Loucy (cell line): Measurements from ENCODE around the gene RAD51B.

Experiments used
- H2AFZ ChIP-seq: fragments of 200-600 bp; sonication (generic); 2 replicates; pipeline ENCODE4 v1.6.0; 2016; ENCODE audit warnings: antibody characterized with exemption, mild to moderate bottlenecking, low read length, moderate library complexity
- H3F3A ChIP-seq: fragments of 200-600 bp; 2 replicates; pipeline ENCODE4 v1.6.0; 2016; ENCODE audit warnings: antibody characterized with exemption, low read depth, mild to moderate bottlenecking
- H3K27me3 ChIP-seq: fragments of 200-600 bp; sonication (generic); 2 replicates; pipeline ENCODE4 v1.6.1; 2014; ENCODE audit warnings: low read length, mild to moderate bottlenecking; ENCODE audit not compliant: insufficient read depth, poor library complexity, severe bottlenecking
- H3K36me3 ChIP-seq: fragments of 200-600 bp; sonication (generic); 2 replicates; pipeline ENCODE4 v1.6.1; 2016; ENCODE audit warnings: low read length; ENCODE audit not compliant: insufficient read depth
- H3K4me1 ChIP-seq: fragments of 200-600 bp; sonication (generic); 2 replicates; pipeline ENCODE4 v1.5.1; 2014; ENCODE audit warnings: low read length, mild to moderate bottlenecking; ENCODE audit not compliant: insufficient read depth, poor library complexity, severe bottlenecking
- H3K4me2 ChIP-seq: fragments of 200-600 bp; sonication (generic); 2 replicates; pipeline ENCODE4 v1.6.0; 2014; ENCODE audit warnings: antibody characterized with exemption, low read length, low read depth, mild to moderate bottlenecking; ENCODE audit not compliant: poor library complexity, severe bottlenecking
- H3K4me3 ChIP-seq: fragments of 200-600 bp; sonication (generic); 2 replicates; pipeline ENCODE4 v1.5.1; 2014; ENCODE audit warnings: low read length, mild to moderate bottlenecking, mixed read lengths; ENCODE audit not compliant: poor library complexity, severe bottlenecking
- H3K79me2 ChIP-seq: fragments of 200-600 bp; sonication (generic); 2 replicates; pipeline ENCODE4 v1.6.1; 2014; ENCODE audit warnings: low read length; ENCODE audit not compliant: insufficient read depth
- H3K9ac ChIP-seq: fragments of 200-600 bp; sonication (generic); 2 replicates; pipeline ENCODE4 v1.6.0; 2014; ENCODE audit warnings: mild to moderate bottlenecking, low read depth, low read length, moderate library complexity; ENCODE audit not compliant: poor library complexity, severe bottlenecking
- H3K9me2 ChIP-seq: fragments of 200-600 bp; sonication (generic); replicated peaks from 2 replicates; pipeline ENCODE4 v1.6.1; 2016; ENCODE audit warnings: low read depth, low read length, mixed read lengths
- H3K9me3 ChIP-seq: fragments of 200-600 bp; sonication (generic); 2 replicates; pipeline ENCODE4 v1.6.1; 2014; ENCODE audit warnings: mild to moderate bottlenecking, antibody characterized with exemption, low read length, low read depth; ENCODE audit not compliant: insufficient read depth
- H4K20me1 ChIP-seq: fragments of 200-600 bp; sonication (generic); 2 replicates; pipeline ENCODE4 v1.6.0; 2014; ENCODE audit warnings: antibody characterized with exemption, low read length, mild to moderate bottlenecking; ENCODE audit not compliant: insufficient read depth, poor library complexity, severe bottlenecking
- EZH2phosphoT487 ChIP-seq: fragments of 200-600 bp; IDR thresholded peaks from 2 replicates; pipeline ENCODE4 v1.6.1; 2018; ENCODE audit warnings: antibody characterized with exemption, mild to moderate bottlenecking, moderate library complexity, borderline replicate concordance
- TF ChIP-seq, protein P1 (sequence below): fragments of 200-600 bp; sonication (generic); conservative IDR thresholded peaks from 2 replicates; pipeline ENCODE4 v1.5.1; 2014; ENCODE audit warnings: mild to moderate bottlenecking, antibody characterized with exemption, low read length

The RAD51B gene

DNA sequence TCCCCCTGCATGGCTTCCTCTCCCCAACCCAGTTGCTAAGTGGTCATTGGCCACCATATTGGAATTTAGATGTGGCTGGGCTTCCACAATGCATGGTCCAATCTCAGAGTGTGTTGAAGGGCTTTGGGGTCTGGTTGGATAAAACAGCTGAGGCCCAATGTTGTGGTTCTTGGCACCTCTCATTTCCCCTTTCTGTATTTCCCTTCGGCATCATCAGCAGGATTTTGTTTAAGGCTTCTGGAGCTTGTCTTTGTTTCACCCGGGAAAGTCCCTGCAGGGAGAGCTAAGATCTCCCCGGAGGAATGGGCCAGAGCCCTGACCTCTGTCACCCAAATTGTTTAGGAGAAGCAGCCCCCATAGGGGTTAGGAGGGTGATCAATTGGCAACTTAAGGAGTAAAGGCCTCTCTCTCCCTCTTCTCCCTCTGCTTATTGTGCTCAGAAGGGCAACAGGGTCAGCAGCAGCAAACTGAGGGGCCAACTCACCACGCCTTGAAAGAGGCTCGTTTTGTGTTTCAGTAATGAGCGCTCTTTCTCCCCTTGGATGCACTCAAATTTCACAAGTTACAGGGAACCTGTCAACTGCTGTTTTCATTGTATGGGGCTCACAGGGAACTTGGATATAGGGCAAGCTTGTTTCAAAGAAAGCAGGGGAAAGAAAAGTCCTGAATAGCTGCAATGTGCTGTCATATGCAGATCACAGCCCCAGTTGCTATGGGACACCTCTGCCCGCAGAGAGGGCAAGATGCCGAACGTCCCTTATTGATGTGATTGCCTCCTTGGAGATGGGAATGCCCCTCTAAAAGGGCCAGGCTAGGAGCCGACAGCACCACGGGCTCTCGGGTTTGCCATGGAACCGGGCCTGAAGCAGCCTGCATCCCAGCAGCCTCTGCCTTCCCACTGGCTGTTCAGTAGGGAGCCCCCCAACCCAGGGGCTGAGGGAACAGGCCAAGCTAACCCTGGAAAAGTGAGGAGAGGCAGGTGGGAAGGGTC is 749.6 kb downstream of the RAD51B start:
- no peaks in the 10 kb centered on the region for H3K27me3 ChIP-seq
- 0 out of 2 replicates have a peak, but pooled peaks cover 3% of the 10 kb centered on the region for H3K9me3 ChIP-seq
- TF ChIP-seq, protein P1, sequence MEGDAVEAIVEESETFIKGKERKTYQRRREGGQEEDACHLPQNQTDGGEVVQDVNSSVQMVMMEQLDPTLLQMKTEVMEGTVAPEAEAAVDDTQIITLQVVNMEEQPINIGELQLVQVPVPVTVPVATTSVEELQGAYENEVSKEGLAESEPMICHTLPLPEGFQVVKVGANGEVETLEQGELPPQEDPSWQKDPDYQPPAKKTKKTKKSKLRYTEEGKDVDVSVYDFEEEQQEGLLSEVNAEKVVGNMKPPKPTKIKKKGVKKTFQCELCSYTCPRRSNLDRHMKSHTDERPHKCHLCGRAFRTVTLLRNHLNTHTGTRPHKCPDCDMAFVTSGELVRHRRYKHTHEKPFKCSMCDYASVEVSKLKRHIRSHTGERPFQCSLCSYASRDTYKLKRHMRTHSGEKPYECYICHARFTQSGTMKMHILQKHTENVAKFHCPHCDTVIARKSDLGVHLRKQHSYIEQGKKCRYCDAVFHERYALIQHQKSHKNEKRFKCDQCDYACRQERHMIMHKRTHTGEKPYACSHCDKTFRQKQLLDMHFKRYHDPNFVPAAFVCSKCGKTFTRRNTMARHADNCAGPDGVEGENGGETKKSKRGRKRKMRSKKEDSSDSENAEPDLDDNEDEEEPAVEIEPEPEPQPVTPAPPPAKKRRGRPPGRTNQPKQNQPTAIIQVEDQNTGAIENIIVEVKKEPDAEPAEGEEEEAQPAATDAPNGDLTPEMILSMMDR, result no peak
- no peak for TF ChIP-seq EZH2phosphoT487
- no peaks in the 10 kb centered on the region for H3K9me2 ChIP-seq
- peaks cover 23% of the 10 kb centered on the region for H3K4me1 ChIP-seq
- H3K9ac ChIP-seq, result no peak overlapping the region
- H3K4me3 ChIP-seq, result no peak overlapping the region
- H3F3A ChIP-seq, result no peaks in the 10 kb centered on the region
- H3K36me3 ChIP-seq, result no peaks in the 10 kb centered on the region
- H2AFZ ChIP-seq, result no peak overlapping the region
- H4K20me1 ChIP-seq, result no peaks in the 10 kb centered on the region
- H3K4me2 ChIP-seq, result no peak overlapping the region
- no peaks in the 10 kb centered on the region for H3K79me2 ChIP-seq

DNA sequence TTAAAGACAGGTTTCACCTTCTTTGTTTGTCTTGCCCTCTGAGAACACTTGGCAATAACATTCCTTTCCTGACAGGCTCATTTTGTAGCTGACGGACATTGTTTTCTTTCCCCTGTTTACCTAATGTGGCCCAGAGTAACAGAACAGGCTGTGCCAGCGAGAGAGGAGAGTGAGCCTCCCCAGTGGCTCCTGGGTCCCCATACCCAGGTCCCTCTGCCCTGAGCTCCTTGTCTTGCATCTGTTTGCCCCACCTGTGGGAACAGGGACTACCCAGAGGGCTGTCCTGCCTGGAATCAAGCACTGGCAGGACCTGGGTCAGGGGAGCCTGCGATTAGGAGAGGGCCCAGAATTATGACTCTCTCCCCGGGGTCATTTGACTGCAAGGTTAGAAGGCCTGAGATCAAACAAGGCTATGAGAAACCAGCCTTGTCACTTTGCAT is 750.4 kb downstream of the RAD51B start:
- Histone ChIP-seq H2AFZ (no peak overlapping the region), H3K9me2 (no peaks in the 10 kb centered on the region), H3K79me2 (no peaks in the 10 kb centered on the region), H3K9ac (no peak overlapping the region), H3K4me3 (no peak overlapping the region), H3K4me2 (no peak overlapping the region), H3K27me3 (no peaks in the 10 kb centered on the region), H3K36me3 (no peaks in the 10 kb centered on the region), H3F3A (no peaks in the 10 kb centered on the region), H3K9me3 (0 out of 2 replicates have a peak, but pooled peaks cover 3% of the 10 kb centered on the region), H4K20me1 (no peaks in the 10 kb centered on the region), H3K4me1 (peaks cover 21% of the 10 kb centered on the region)
- TF ChIP-seq EZH2phosphoT487, result no peak
- TF ChIP-seq, protein P1, result no peak

DNA sequence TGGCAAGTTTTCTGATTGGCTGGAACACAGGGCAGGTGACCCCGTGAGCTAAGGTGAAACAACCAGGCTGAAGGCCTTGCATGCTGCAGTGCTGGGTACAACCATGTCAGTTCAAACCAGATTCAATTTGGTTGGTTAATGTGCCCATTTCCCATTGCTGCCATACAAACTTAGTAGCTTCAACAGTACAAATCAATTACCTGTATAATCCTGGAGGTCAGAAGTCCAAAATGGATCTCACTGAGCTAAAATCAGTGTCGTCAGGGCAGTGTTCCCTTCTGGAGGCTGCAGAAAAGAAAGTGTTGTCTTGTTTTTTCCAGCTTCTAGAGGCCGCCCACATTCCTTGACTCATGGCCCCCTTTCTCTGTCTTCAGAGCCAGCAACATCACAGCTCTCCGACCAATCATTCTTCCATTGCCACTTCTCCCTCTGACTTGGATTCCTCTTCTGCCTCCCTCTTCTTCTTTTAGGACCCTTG is 751.6 kb downstream of the RAD51B start:
- TF ChIP-seq EZH2phosphoT487, result no peak
- TF ChIP-seq, protein P1, result no peak
- H3K27me3 ChIP-seq, result no peaks in the 10 kb centered on the region
- H2AFZ ChIP-seq, result no peak overlapping the region
- H4K20me1 ChIP-seq, result no peaks in the 10 kb centered on the region
- no peaks in the 10 kb centered on the region for H3K79me2 ChIP-seq
- peaks cover 14% of the 10 kb centered on the region for H3K4me1 ChIP-seq
- no peak overlapping the region for H3K4me2 ChIP-seq
- no peaks in the 10 kb centered on the region for H3K9me2 ChIP-seq
- H3K4me3 ChIP-seq, result no peak overlapping the region
- H3K9me3 ChIP-seq, result 0 out of 2 replicates have a peak, but pooled peaks cover 3% of the 10 kb centered on the region
- no peak overlapping the region for H3K9ac ChIP-seq
- no peaks in the 10 kb centered on the region for H3K36me3 ChIP-seq
- no peaks in the 10 kb centered on the region for H3F3A ChIP-seq
